Activated naive CD4-positive, alpha-beta T cell treated with anti-CD3 and anti-CD28 coated beads, Interleukin-2, amount 10 ng/mL, durations not matched to agents 5 hours and 36 hours (primary cell): Measurements from ENCODE around the gene JADE1. TPM values are rescaled to one million over a fixed set of nuclear protein-coding genes. Genes with fewer than 3 reads are reported as not detected.

ENCODE experiments used
- total RNA-seq, 2 experiments: library from RNA; stranded (reverse); gene quantifications; one replicate each; pipeline ENCODE4 v1.2.3, GENCODE V29; 2021

The JADE1 gene
- 10 to 100 TPM; 32.1 to 32.9 TPM for total RNA-seq

GRCh38 chr4:128809477-128810330 lies at the start of gene JADE1:
Gene JADE1, plus strand, starts transcription at chr4:128809700. Its CDS starts 22,059 bp downstream, at chr4:128831759.

